Measurements from ENCODE around the gene BTBD9. TPM values are rescaled to one million over a fixed set of nuclear protein-coding genes. Genes with fewer than 3 reads are reported as not detected.

BTBD9 gene
- total RNA-seq, 1 experiment from 2014 or later: 19.4 TPM

DNA sequence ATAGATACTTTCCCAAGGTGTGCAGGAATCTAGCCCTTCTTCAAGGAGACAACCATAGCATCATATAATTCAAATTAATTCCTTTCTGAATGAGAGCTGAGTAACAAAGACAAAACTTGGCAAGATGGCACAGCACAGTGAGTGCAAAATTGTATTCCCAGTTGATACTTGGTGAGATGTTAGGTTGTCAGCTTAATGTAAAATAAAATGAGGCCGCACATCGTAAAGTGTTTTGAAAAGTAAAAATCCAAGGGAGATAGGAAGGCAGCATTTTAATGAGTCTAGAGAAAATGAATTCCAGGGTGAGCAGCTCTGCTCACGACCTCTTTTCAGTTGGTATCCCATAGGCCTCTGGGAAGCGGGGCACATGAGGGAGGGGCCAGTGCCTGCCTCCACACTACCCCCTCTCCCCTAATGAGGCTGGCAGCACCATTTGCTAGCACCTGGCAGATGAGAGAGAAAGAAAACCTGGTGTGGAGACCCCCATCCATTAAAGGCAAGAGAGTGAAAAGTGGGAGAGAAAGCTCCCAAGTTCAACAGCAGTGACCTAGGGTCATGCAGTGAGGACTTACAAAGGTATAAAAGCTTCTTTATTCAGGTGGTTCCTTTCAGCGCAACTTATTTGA is 158.4 kb downstream of the BTBD9 start:
- no peak for DNase-seq
- no peaks in the 10 kb centered on the region for H3K27me3 Mint-ChIP-seq (ENCODE audit: unreplicated experiment)
- intact Hi-C loops (cut with micrococcal nuclease; ENCODE audit: unreplicated experiment): no loop called here
- CTCF ChIA-PET: no interaction called here
- H3K4me1 Mint-ChIP-seq (ENCODE audit: low read depth, unreplicated experiment): no peaks in the 10 kb centered on the region
- no TSS peak for BruUV-seq (replicated peaks)
- no peaks in the 10 kb centered on the region for H3K9me3 Mint-ChIP-seq (ENCODE audit: low read depth, unreplicated experiment)
- no peak overlapping the region for H3K4me3 Mint-ChIP-seq (ENCODE audit: low read depth, unreplicated experiment)
- TF ChIP-seq, protein P1, sequence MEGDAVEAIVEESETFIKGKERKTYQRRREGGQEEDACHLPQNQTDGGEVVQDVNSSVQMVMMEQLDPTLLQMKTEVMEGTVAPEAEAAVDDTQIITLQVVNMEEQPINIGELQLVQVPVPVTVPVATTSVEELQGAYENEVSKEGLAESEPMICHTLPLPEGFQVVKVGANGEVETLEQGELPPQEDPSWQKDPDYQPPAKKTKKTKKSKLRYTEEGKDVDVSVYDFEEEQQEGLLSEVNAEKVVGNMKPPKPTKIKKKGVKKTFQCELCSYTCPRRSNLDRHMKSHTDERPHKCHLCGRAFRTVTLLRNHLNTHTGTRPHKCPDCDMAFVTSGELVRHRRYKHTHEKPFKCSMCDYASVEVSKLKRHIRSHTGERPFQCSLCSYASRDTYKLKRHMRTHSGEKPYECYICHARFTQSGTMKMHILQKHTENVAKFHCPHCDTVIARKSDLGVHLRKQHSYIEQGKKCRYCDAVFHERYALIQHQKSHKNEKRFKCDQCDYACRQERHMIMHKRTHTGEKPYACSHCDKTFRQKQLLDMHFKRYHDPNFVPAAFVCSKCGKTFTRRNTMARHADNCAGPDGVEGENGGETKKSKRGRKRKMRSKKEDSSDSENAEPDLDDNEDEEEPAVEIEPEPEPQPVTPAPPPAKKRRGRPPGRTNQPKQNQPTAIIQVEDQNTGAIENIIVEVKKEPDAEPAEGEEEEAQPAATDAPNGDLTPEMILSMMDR (IDR thresholded peaks at IDR 0.05; ENCODE audit: unreplicated experiment): no peak
- no peak overlapping the region for H3K27ac Mint-ChIP-seq (ENCODE audit: unreplicated experiment)
- H3K36me3 Mint-ChIP-seq (ENCODE audit: insufficient read depth, unreplicated experiment): no peaks in the 10 kb centered on the region

DNA sequence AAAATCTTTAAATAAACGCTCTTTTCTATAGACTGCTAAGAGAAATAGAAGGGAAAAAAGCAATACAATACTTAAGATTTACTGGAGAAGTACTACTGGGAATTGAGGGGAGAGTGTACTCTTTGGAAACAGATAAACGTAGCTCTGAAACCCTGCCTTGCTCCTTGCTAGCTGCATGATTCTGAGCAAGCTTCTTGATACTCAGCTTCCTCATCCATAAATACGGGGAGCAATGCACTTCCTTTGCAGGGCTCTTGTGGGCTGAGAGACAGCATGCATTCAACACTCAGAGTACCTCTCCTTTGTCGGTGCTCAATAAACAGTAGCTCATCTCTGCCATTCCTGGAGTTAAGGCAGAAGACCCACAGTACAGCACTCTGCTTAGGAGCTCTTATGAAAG is 159.7 kb downstream of the BTBD9 start:
- no TSS peak for BruUV-seq (replicated peaks)
- Mint-ChIP-seq H3K4me3 (ENCODE audit: low read depth, unreplicated experiment) (no peak overlapping the region), H3K27ac (ENCODE audit: unreplicated experiment) (no peak overlapping the region), H3K36me3 (ENCODE audit: insufficient read depth, unreplicated experiment) (no peaks in the 10 kb centered on the region), H3K4me1 (ENCODE audit: low read depth, unreplicated experiment) (no peaks in the 10 kb centered on the region), H3K27me3 (ENCODE audit: unreplicated experiment) (no peaks in the 10 kb centered on the region), H3K9me3 (ENCODE audit: low read depth, unreplicated experiment) (no peaks in the 10 kb centered on the region)
- no peak for DNase-seq
- CTCF ChIA-PET: no interaction called here
- TF ChIP-seq, protein P1 (IDR thresholded peaks at IDR 0.05; ENCODE audit: unreplicated experiment): no peak
- intact Hi-C loops (cut with micrococcal nuclease; ENCODE audit: unreplicated experiment): no loop called here

DNA sequence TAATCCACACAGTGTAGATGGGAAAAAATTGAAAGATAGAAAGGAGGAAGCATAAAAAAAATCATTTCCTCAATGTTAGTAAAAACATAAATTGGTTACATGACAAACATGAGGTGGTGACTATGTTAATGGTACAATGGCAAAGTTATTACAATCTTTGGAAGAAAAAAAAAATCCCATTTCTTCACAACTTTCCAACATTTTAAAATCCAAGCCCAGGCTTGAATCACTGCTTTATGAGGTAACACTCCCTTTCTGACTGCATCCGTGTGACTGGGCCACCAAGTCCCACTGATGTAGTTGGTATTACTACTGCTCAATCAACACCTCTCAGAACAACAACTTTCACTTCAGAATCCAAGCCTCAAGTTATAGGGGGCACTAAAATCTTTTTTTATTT is 160.4 kb downstream of the BTBD9 start:
- TF ChIP-seq, protein P1 (IDR thresholded peaks at IDR 0.05; ENCODE audit: unreplicated experiment): no peak
- no peaks in the 10 kb centered on the region for H3K4me1 Mint-ChIP-seq (ENCODE audit: low read depth, unreplicated experiment)
- CTCF ChIA-PET: no interaction called here
- H3K36me3 Mint-ChIP-seq (ENCODE audit: insufficient read depth, unreplicated experiment): no peaks in the 10 kb centered on the region
- no TSS peak for BruUV-seq (replicated peaks)
- no peaks in the 10 kb centered on the region for H3K27me3 Mint-ChIP-seq (ENCODE audit: unreplicated experiment)
- H3K9me3 Mint-ChIP-seq (ENCODE audit: low read depth, unreplicated experiment): no peaks in the 10 kb centered on the region
- no peak for DNase-seq
- no peak overlapping the region for H3K4me3 Mint-ChIP-seq (ENCODE audit: low read depth, unreplicated experiment)
- intact Hi-C loops (cut with micrococcal nuclease; ENCODE audit: unreplicated experiment): no loop called here
- H3K27ac Mint-ChIP-seq (ENCODE audit: unreplicated experiment): no peak overlapping the region

DNA sequence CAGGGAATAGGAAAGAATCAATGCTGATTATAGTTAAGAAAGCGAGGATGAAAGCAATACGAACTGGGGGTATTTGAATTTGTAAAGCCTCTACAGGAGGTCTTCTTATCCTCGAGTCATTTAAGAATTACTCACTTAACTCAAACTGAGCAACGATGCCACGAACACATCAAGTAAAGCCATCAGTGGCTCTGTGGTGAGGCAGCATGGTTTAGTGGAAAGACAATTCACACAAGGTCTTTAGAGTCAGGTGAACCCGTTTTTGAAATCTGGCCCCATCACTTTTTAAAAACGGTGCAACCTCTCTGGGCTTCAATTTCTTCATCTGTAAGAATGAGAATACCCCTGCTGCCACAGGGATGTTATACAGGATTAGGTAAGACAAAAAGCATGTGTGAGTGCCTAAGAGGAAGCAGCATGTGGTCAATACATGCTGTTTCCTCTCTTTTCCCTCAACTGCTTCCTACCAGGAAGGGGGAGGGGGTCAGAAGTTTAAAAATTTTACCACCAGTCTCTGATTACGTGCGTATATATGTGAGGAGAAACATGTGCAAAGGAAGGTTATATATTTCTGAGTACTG is 162.0 kb downstream of the BTBD9 start:
- no peaks in the 10 kb centered on the region for H3K4me1 Mint-ChIP-seq (ENCODE audit: low read depth, unreplicated experiment)
- peaks cover 3% of the 10 kb centered on the region for H3K9me3 Mint-ChIP-seq (ENCODE audit: low read depth, unreplicated experiment)
- H3K36me3 Mint-ChIP-seq (ENCODE audit: insufficient read depth, unreplicated experiment): no peaks in the 10 kb centered on the region
- CTCF ChIA-PET: no interaction called here
- TF ChIP-seq, protein P1 (IDR thresholded peaks at IDR 0.05; ENCODE audit: unreplicated experiment): no peak
- no peaks in the 10 kb centered on the region for H3K27me3 Mint-ChIP-seq (ENCODE audit: unreplicated experiment)
- intact Hi-C loops (cut with micrococcal nuclease; ENCODE audit: unreplicated experiment): no loop called here
- H3K27ac Mint-ChIP-seq (ENCODE audit: unreplicated experiment): no peak overlapping the region
- BruUV-seq (replicated peaks): no TSS peak
- DNase-seq: no peak
- no peak overlapping the region for H3K4me3 Mint-ChIP-seq (ENCODE audit: low read depth, unreplicated experiment)

All from Calu3 (cell line).